ENCODE results near the gene BCAR3.
"Not testable (repeated sequence)": the region's sequence is repeated elsewhere in the genome, so short reads cannot be mapped to it uniquely, and the experiment has no call there.

BCAR3 gene

GRCh38 chr1:93705892-93706500, 24.4 kb upstream of the BCAR3 start:
- DNase-seq = no peak

DNA sequence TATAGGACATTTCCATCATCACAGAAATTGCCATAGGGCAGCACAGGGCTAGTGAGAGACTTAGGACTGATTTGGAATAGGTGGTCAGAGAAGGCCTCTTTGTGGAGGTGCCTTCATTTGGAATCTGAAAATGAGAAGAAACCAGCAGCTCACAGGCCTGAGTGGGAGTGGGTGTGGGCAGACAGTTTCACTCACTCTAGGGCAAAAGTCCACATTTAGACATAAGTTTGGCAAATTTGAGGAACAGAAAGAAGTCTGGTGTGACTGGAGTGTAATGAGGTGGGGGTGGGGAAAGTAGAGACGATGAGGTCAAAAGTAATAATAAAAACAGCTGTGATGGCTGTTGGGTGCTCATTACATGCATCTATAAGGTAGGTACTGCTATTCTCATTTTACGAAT, 22.4 kb upstream of the BCAR3 start:
- DNase-seq = no peak

GRCh38 chr1:93703643-93704042, 22.0 kb upstream of the BCAR3 start:
- peak; percentile 44 for DNase-seq

DNA sequence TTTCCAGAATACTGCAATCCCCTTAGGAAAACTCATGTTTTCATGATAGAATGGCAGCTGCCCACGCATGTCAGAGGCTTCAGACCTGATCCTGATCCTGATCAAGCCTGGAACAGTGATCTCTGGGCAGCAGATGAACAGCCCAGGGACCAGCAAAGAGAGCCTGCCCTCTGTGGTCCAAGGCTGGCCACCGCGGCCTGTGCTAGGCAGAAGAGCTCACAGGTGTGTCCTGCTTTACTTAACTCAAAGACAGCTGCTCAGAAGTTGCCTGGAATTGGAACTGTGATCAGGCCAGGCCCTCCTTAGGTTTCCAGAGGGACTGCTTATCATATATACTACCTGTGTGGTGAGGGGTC, 21.2 kb upstream of the BCAR3 start:
- DNase-seq = no peak

DNA sequence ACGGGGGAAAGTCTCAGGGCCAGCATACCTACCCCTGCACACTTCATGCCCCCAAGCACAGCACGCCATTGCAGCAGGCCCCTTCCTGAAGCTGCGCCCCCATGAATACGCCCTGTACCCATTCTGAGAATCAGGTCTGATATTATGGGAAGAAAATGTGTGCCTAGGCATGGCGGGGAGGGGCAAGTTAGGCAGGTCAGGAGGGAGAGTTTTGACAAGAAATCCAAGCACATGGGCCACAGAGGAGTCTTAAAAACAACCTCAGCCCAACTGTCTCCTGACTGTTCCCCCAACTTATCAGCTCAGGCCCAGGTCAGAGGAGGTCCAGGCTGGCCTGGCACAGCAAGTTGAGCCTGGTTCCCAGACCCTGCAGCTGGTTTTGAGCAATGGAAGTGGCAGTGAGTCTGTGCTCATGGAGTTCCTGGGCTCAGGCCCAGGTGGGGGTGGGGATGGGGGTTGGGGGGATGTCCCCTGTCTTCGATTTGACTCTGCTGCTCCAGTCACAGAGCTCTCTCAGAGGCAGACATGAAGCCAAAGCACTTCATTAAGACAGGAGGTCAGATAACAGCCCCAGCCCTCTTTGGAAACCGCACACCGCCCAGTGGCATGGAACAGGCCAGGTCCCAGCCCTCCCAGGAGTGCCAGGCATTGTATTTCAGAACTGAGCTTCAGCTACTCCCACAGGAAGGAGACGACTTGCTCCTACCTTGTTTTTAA, 20.6 kb upstream of the BCAR3 start:
- no peak for DNase-seq

- DNase-seq = no peak
These were observed 20.0 kb upstream of the BCAR3 start for GRCh38 chr1:93701629-93702028.

DNA sequence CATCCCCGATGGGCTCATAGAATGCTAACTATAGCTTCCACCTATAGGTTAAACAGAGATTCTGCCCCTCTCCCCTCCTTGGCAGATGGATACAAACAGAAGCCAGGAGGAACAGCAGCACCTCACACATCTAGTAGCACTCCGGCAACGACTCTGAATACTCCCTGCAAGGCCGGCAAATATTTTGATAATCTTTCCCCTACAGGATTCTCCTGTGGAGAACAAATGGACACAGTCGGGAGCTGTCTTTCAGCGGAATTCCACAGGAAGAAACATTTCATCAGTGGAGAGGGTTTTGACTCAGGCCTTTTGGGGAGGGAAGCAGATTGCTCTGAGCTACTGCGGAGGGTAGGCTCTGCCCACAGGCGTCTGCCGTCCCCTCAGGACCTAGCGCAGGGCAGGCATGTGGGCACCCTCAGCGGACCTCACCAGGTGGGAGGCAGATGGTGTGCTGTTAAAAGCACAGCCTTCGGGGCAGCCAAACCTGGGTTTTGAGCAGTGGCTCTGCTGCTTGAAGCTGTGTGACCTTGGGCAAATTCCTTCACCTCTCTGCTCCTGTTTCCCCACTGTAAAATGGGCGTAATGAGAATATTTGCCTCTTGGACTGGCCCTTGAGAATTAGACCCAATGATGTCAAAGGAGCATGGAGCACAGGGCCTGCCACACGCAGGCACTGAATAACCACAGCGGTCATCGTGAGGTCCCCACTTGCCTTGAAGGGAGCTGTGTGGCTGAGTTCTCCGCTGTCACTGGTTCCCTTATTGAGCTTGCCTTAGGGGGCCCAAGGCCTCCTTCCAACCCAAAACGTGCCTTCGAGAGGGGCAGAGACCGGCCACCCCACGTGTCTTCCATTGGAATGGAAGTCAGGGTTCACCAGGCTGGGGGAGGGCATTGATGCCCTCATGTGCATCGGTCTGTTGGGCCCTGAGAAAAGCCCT, 19.2 kb upstream of the BCAR3 start:
- no peak for DNase-seq

DNA sequence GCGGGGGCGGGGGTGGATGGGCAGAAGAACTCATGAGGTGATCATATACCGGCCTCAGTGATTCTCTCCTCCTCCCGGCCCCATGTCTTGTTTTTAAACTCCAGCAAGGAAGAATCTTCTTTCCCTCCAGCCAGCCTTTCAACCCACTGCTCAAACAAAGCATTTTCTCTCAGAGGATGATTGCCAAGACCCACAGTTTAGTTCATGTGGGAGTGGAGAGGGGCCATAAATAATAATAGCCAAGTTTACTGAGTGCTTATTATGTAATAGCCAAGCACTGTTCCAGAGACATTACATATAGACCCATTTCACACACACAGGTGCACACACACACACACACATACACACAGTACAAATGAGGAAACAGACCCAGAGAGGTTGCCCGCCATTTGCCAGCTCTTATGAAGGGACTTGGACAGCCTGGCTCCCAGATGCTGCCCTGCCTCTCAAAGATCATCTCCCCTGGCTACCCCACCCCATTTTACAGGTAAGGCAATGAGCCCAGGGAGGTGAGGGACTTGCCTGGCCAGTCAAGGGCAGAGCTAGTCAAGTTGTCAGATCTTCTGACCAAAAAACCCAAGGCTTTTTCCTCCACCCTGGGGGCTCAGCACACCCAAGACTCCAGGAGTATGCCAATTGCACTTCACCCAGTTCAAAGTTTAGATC, 18.0 kb upstream of the BCAR3 start:
- no peak for DNase-seq

DNA sequence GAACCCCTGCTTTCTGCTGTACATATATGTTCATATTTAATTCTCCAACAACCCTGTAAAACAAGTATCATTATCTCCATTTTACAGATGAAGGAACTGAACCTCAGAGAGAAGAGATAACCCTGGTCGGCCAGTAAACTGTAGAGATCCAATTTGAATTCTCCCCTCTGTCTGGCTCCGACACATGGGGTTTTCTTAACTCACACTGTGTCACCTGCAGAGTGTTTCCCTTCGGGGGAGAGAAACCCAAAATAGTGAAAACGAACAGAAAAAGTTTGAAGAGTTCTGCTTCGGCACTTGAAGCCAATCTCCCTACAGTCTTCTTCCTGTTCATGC, 17.4 kb upstream of the BCAR3 start:
- DNase-seq = no peak

DNA sequence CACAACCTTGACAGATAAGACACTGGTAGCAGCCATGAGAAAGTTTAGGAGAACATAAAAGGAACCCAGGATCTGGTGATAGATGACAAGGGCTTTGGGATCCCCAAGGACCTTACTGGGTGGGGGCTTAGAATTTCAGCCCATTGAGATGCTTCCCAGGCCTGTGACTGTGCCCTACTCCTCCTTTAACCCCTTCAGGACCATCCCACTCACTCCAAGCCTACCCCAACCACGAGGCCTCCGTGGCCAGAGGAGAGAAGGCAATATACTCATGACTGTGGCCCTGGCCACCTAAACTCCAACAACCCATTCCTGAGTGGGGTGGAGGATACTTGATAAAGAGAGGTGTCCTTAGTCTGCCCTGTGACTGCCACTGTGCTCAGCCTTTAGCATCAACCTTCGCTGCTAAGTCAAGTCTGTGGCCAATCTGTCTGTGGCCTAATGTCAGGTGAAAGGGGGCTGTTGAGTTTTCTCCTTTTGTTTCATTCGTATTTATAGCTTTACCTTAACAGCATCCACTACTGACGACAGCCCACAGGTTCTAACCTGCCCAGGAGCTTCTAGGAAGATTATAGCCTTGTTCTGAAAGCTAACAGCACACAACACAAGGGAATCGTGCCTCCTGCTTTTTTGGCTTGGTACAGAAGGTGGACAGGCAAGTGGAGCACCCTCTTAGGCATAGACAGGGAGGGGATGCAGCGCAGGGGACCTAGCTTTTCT, 16.9 kb upstream of the BCAR3 start:
- DNase-seq = no peak

DNA sequence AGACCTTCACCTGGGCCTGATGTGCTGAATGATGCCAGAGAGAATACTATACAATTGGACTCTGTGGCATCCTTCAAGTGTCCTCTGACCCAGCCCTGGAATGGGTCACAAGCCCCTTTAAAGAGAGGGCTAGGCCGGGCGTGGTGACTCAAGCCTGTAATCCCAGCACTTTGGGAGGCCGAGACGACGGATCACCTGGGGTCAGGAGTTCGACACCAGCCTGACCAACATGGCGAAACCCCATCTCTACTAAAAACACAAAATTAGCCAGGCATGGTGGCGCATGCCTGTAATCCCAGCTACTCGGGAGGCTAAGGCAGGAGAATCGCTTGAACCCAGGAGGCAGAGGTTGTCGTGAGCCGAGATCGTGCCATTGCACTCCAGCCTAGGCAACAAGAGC, 15.9 kb upstream of the BCAR3 start:
- DNase-seq = not testable (repeated sequence)

- DNase-seq = no peak
These were observed 13.9 kb upstream of the BCAR3 start for GRCh38 chr1:93695411-93696005.

DNA sequence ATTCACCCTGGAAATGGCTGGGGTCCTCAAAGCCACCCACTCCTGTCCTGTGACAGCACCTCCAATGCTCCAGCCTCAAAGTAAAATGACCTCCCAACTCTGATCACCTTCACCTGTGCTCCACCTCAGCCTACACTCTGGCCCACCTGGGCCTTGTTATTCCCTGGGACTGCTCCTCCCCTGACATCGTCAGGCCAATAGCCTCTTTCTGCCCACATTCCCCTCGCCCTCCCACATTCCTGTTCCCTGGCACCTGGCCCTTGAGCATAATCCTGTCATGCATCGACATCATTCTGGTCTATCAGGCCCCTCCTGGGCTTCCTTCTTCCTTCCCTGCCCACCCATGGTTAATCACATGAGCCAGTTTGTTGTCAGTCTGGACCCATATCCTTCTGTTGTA, 13.2 kb upstream of the BCAR3 start:
- no peak for DNase-seq

DNA sequence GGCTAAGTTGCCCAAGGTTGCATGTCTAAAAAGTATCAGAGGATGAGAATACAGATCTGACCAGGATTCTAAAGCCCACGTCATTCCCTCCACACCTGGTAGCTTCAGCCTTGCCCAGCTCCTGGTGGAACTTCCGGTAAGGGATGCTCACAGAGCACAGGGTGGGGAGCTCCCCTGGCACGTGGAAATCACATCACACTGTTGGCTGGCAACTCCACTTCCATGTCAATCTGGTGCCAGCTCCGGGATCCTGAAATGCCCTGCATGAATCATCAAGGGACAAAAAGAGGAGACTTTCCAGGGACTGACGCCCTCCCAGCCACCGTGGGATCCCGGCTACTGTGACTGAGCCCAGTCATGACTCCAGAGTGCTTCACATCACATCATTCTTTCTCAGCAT, 12.4 kb upstream of the BCAR3 start:
- DNase-seq = no peak

DNA sequence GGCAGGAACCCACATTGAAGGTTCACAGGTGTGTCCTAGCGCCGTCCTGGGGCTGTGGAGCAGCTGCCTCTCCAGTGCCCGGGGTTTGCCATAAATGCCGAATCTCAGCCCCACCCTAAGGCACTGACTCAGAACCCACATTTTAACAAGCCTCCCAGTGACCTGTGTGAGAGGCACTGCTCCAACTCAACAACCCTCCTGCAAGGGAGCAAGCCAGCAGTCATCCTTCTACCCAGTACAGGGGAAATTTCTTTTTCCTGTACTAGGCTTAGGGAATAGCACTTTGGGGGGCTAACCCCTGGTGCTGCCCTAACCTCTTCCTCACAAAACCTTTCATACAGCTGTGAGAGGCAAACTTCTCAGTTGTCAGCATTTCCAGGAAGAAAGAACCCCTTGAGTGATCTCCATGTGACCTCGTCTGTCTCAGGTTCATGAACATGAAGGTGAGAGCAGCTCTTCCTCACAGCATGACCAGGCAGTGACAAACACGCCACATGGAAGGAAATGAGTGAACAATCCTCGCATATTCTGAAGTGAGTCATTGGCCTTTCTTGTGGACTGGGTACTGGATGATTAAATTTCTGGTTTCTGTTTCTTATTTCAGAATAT, 11.4 kb upstream of the BCAR3 start:
- no peak for DNase-seq

DNA sequence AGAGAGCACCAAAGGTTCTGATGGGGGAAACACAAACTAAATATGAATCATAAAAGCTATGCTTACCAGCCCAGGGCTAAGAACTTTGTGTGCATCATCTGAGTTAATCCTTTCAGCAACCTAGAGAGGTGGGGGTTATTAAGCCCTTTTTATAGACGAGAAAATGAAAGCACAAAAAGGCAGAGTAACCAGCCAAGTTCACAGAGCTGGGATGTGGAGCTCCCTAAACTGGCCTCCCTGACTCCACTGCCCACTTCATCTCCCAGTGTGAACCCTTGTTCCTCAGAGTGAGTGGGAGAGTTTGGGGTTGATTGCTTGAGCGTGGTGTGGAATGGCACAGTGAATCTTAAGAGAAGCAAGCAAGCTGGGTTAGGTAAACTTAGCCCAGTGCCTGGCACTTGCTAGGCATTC, 10.8 kb upstream of the BCAR3 start:
- DNase-seq = no peak

DNA sequence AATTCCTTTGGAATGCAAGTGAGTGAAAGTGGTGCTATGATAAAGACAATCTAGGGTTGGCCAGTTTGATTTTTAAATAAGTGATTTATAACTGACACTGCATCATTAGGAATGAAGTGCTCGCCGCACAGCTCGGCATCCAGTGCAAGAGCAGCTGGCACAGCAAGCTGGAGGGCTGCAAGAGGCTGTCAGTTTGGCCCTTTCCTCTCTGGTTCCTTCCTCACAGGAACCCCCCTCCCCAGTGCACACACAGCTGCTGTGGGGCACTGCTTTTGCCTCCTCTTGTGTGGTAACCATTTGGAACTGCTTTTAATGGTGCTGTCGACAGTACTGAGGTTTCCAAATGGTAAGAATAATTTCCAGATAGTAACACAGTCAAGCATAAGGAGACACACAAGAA, 10.4 kb upstream of the BCAR3 start:
- DNase-seq = no peak

DNA sequence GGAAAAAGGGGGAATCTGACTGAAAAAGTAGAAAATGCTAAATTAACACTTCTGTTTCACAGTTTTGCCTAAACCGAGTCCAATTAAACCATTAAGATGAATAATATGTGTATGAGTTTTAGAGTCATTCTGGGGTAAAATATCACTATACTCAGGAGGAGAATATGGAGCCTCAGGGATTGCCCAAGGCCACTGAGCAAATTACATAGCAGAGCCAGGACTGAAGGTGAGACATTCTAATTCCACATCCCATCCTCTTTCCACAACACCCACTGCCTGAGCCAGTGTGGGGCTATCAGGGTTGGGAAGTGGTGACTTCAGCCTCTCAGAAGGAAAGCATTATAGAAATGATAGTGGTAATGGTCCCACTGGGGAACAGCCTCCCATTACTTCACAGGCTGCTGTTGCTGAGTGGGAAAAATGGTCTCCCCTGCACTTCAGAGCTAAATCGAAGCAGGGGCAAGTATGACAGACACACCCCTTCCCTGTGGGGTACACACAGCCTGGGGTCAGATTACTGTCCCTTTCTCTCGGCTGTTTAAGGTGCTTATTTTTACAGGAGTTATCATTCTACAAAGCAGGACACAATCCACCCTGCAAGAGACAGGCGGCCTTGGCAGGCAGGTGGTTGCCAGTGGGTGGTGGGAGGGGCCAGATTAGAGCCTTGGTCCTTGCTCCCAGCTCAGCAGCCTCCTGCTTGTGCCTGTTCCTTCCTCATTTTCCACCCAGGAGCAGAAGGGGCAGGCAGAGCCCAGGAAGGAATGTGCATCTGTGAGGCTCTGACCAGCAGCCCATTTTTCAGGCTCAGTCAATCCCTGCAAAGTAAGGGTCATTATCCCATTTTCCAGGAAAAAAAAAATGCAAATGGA, 9.5 kb upstream of the BCAR3 start:
- DNase-seq = no peak

DNA sequence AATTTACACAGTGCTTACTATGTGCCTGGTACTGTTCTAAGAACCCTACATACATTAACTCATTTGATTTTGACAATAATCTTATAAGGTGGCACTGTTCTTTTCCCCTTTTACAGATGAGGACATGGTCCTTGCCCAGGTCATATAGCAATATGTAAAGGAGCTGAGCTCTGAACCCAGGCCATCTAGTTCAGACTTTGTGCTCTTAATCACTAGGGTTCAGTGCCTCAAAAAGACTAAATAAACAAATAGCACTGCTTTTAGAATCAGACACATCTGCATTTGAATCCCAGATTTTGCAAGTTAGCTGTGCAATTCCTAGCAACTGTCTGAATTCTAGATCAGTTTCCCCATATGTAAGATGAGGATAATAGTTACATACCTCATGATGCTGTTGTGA, 8.7 kb upstream of the BCAR3 start:
- DNase-seq = no peak

- DNase-seq = no peak
These were observed 8.0 kb upstream of the BCAR3 start for GRCh38 chr1:93689521-93690223.
